Activated T-cell treated with anti-CD3 and anti-CD28 coated beads, Interleukin-2, amount 50 U/mL, for 72 hours (primary cell): ENCODE measurements around the gene NAALADL2. TPM values are rescaled to one million over a fixed set of nuclear protein-coding genes. Genes with fewer than 3 reads are reported as not detected.

Source experiments
- ATAC-seq, 2 donors: fragments of 150-1000 bp; cut with Tn5 transposase; replicated peaks in 1 of 2; 2 replicates each; pipeline ENCODE4 v1.10.0; 2021; ENCODE audit warnings: moderate library complexity in 2 of 2, mild to moderate bottlenecking in 1 of 2
- DNase-seq, 2 donors: peaks; one replicate each; pipeline ENCODE4 v3.0.0; 2021 to 2022; ENCODE audit warnings: mixed read lengths in 1 of 2
- H3K27ac Mint-ChIP-seq: one replicate; pipeline ENCODE4 v1.8.0; 2022; ENCODE audit warnings: mild to moderate bottlenecking, moderate library complexity, mixed read lengths
- H3K27me3 Mint-ChIP-seq: one replicate; pipeline ENCODE4 v1.8.0; 2022; ENCODE audit warnings: low read depth, mixed read lengths
- H3K36me3 Mint-ChIP-seq, 2 donors: one replicate each; pipeline ENCODE4 v1.8.0; 2022; ENCODE audit warnings: mixed read lengths in 2 of 2, mild to moderate bottlenecking in 1 of 2; ENCODE audit not compliant: insufficient read depth in 2 of 2
- H3K4me1 Mint-ChIP-seq: one replicate; pipeline ENCODE4 v1.8.0; 2022; ENCODE audit warnings: low read depth, mixed read lengths
- H3K4me3 Mint-ChIP-seq, 2 donors: one replicate each; pipeline ENCODE4 v1.8.0; 2022; ENCODE audit warnings: mild to moderate bottlenecking in 2 of 2, mixed read lengths in 2 of 2, moderate library complexity in 2 of 2
- H3K9me3 Mint-ChIP-seq, 2 donors: one replicate each; pipeline ENCODE4 v1.8.0; 2022; ENCODE audit warnings: mixed read lengths in 2 of 2
- total RNA-seq, 2 donors: library from RNA; stranded (reverse); gene quantifications; one replicate each; pipeline ENCODE4 v1.2.3, GENCODE V29; 2022

NAALADL2 gene
- total RNA-seq, result under 1 TPM in 1 of 2 donors, not detected in 1; 0.58 TPM

DNA sequence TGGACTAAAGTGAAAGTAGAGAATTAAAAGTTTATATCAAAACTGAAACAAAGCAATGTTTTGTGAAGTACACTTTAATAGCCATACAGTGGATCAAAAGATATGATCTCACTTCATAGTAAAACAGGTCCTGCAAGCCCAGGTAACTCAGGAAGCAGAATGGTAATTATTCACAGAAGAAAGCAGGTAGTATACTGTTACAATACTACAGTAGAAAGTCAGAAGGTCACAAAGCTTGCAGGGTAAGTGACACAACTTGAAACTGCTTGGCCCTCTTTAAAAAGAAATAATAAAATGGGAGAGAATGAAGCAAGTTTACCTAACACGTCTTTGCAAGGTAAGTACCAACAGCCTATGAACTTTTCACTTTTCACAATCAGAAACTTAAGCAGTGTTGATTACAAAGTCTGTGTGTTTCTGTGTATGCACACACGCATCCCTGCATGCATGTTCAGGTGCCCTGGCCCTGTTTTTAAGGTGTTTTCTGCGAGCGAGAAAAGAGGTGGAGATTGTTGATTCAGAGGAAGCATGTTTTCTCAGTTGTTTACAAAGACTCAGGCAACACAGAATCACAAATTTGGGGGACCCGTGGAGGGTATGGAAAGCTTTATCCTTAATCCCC, at the start of gene NAALADL2:
Gene NAALADL2, plus strand, starts transcription at position 221 of the 622 bp plus-strand sequence.
- no peaks in the 10 kb centered on the region for H3K27me3 Mint-ChIP-seq
- H3K36me3 Mint-ChIP-seq, result no peaks in the 10 kb centered on the region
- peaks cover 0 to 10% of the 10 kb centered on the region in 2 donors for H3K9me3 Mint-ChIP-seq

DNA sequence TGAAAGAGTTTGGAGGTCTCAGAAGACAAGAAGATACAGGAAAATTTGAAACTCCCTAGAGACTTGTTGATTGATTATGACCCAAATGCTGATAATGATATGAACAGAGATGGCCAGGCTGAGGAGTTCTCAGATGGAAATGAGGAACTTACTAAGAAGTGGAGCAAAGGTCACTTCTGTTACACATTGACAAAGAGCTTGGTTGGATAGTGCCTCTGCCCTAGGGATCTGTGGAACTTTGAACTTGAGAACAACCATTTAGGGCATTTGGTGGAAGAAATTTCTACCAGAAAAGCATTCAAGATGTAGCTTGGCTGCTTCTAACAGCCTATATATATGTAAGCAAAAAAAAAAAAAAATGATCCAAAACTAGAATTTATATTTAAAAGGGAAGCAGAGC, 48.9 kb upstream of the NAALADL2 start:
- ATAC-seq, result no peak
- Mint-ChIP-seq H3K27me3 (no peaks in the 10 kb centered on the region), H3K4me1 (no peaks in the 10 kb centered on the region), H3K36me3 (no peaks in the 10 kb centered on the region), H3K4me3 (no peak overlapping the region), H3K27ac (no peak overlapping the region), H3K9me3 (peaks cover 0 to 5% of the 10 kb centered on the region in 2 donors)
- DNase-seq, result no peak

More for the DNA sequence above, at the start of gene NAALADL2:
- Mint-ChIP-seq H3K4me1 (no peaks in the 10 kb centered on the region), H3K4me3 (no peak within 1 kb of the TSS), H3K27ac (no peak within 1 kb of the TSS)
- DNase-seq (no peak), ATAC-seq (no peak)

GRCh38 chr3:174812172-174812862, 46.8 kb upstream of the NAALADL2 start:
- DNase-seq (no peak), ATAC-seq (no peak)
- no peaks in the 10 kb centered on the region for H3K36me3 Mint-ChIP-seq
- H3K4me3 Mint-ChIP-seq, result no peak overlapping the region
- no peak overlapping the region for H3K27ac Mint-ChIP-seq
- H3K27me3 Mint-ChIP-seq, result no peaks in the 10 kb centered on the region
- H3K4me1 Mint-ChIP-seq, result no peaks in the 10 kb centered on the region
- H3K9me3 Mint-ChIP-seq, result peaks cover 0 to 5% of the 10 kb centered on the region in 2 donors

DNA sequence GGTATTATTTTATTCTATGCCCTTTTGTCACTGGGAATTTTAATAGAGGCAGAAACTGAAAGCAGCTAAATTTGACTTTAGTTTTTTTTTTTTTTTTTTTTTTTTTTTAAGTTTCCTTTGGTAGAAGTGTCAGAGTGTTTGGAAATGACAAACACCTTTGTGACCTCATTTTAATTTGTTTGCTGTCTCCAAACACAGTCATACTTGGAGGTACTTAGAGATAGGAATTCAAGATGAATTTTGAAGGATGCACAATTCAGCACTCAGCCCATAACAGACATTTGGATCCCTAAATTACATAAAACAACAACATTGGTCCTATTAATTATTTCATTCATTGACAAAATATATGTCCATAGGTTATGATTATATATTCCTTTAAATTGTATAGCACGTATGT, 43.4 kb upstream of the NAALADL2 start:
- Mint-ChIP-seq H3K9me3 (no peaks in the 10 kb centered on the region), H3K27ac (no peak overlapping the region), H3K36me3 (no peaks in the 10 kb centered on the region), H3K4me3 (no peak overlapping the region), H3K4me1 (no peaks in the 10 kb centered on the region), H3K27me3 (no peaks in the 10 kb centered on the region)
- ATAC-seq (no peak), DNase-seq (no peak)

DNA sequence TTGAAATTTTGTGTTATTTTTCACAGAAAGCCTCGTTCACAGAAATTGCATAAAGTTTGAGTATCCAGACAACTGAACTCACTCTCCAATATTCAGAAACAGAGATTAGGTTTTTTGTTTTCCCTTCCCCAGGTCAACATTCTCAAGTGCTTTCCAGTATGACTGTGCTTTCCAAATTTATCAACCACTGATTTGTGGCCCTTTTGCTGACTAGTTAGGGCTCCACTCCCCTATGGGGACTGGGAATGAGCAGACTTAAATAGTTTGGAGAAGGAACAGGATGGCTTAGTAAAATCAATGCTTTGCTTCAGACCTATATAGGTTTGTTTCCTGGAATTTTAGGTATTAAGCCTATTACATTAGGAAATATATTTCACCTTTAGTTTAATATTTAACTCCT, 38.2 kb upstream of the NAALADL2 start:
- H3K4me3 Mint-ChIP-seq, result no peak overlapping the region
- H3K4me1 Mint-ChIP-seq, result no peaks in the 10 kb centered on the region
- DNase-seq (no peak), ATAC-seq (no peak)
- no peak overlapping the region for H3K27ac Mint-ChIP-seq
- no peaks in the 10 kb centered on the region for H3K9me3 Mint-ChIP-seq
- no peaks in the 10 kb centered on the region for H3K36me3 Mint-ChIP-seq
- no peaks in the 10 kb centered on the region for H3K27me3 Mint-ChIP-seq

DNA sequence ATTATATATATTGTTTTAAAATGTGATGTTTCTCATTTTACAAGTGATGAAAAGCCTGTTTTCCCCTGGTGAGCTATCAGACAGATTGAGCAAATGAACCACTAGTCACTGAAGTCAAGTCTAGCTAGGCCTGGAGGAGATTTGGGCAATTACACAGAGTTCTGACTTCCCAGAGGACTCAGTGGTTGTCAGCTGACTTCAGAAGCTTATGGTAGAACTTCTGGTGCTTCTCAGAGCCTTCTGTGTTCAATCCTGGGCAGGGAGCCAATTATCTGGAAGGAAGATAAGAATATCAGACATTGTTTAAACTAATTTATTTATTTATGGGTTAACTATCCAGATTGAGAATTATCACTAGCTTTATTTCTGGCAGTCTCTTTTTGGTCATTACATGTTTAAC, 37.7 kb upstream of the NAALADL2 start:
- Mint-ChIP-seq H3K36me3 (no peaks in the 10 kb centered on the region), H3K4me1 (no peaks in the 10 kb centered on the region), H3K4me3 (no peak overlapping the region), H3K27me3 (no peaks in the 10 kb centered on the region), H3K27ac (no peak overlapping the region), H3K9me3 (no peaks in the 10 kb centered on the region)
- ATAC-seq (no peak), DNase-seq (no peak)

GRCh38 chr3:174822320-174822719, 36.8 kb upstream of the NAALADL2 start:
- Mint-ChIP-seq H3K36me3 (no peaks in the 10 kb centered on the region), H3K27me3 (no peaks in the 10 kb centered on the region), H3K27ac (no peak overlapping the region), H3K9me3 (peaks cover 0 to 1% of the 10 kb centered on the region in 2 donors), H3K4me3 (no peak overlapping the region), H3K4me1 (no peaks in the 10 kb centered on the region)
- no peak for ATAC-seq
- no peak for DNase-seq

DNA sequence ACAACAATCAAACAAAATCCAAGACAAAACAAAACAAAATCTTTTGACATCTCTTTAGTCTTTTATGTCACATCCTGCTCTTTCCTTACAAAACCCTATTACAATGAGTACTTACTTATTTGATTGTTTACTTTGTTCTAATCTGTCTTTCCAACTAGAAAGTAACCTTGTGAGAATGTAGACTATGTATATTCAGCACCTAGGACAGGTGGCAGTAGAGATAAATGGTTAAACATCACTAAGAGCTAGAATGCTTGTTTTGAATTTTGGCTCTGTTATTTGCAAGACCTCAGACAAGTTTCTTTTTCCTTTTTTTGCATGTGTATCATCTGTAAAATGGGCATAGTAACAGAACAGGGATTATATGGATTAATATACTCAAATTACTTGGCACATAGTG, 33.1 kb upstream of the NAALADL2 start:
- Mint-ChIP-seq H3K27me3 (no peaks in the 10 kb centered on the region), H3K27ac (no peak overlapping the region), H3K4me3 (no peak overlapping the region), H3K4me1 (no peaks in the 10 kb centered on the region), H3K9me3 (peaks cover 7 to 8% of the 10 kb centered on the region in 2 donors), H3K36me3 (no peaks in the 10 kb centered on the region)
- ATAC-seq (no peak), DNase-seq (no peak)

DNA sequence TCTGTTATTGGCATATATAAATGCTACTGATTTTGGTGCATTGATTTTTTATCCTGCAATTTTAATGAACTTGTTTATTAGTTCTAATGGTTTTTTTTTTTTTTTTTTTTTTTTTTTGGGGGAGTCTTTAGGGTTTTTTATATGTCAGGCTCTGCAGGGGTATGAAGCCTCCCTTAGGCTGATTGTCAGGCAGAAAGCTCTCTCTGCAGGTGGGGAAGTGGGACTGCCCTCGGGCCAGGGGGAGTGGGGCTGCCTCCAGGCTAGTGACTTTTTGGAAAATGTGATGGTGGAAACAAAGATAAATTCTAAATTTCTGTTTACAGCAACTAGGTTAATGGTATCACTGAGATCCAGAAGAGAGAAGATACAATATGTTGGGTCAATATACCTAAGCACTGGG, 14.4 kb upstream of the NAALADL2 start:
- no peak overlapping the region for H3K4me3 Mint-ChIP-seq
- no peaks in the 10 kb centered on the region for H3K36me3 Mint-ChIP-seq
- ATAC-seq (no peak), DNase-seq (no peak)
- H3K9me3 Mint-ChIP-seq, result peaks cover 5 to 6% of the 10 kb centered on the region in 2 donors
- H3K27ac Mint-ChIP-seq, result no peak overlapping the region
- no peaks in the 10 kb centered on the region for H3K27me3 Mint-ChIP-seq
- no peaks in the 10 kb centered on the region for H3K4me1 Mint-ChIP-seq

DNA sequence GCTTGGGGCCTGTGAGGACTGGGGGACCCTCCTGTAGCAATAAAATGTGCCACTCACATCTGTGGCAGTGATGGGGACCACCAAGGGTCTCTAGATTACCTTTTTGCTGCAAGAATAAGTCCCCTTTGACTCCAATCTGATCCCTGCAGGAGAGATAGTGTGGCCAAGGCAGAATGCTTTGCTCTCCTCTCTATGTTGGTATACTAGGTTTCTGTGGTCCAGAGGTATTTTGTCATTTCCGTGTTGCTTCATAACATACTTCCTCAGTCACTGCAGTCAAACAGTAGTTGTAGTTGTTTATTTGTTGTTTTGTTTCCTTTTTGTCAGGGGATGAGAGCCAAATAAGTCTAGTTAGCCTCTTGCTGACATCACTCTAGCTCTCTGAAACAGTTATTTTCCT, 13.1 kb upstream of the NAALADL2 start:
- ATAC-seq (no peak), DNase-seq (no peak)
- Mint-ChIP-seq H3K27me3 (no peaks in the 10 kb centered on the region), H3K27ac (no peak overlapping the region), H3K36me3 (no peaks in the 10 kb centered on the region), H3K4me3 (no peak overlapping the region), H3K9me3 (peaks cover 5% of the 10 kb centered on the region in 2 donors), H3K4me1 (no peaks in the 10 kb centered on the region)

DNA sequence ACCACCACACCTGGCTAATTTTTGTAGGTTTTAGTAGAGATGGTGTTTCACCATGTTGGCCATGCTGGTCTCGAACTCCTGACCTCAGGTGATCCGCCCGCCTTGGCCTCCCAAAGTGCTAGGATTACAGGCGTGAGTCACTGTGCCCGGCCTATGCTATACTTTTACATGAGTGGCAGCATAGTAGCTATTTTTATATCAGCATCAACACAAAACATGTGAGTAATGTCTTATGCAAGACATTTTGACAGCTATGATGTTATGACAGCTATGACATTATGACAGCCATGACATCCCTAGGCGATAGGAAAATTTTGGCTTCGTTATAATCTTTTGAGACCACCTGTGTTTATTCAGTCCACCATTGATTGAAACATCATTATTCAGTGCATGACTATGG, 4.1 kb upstream of the NAALADL2 start:
- peaks cover 2 to 6% of the 10 kb centered on the region in 2 donors for H3K9me3 Mint-ChIP-seq
- no peaks in the 10 kb centered on the region for H3K4me1 Mint-ChIP-seq
- DNase-seq (no peak), ATAC-seq (no peak)
- no peak overlapping the region for H3K27ac Mint-ChIP-seq
- H3K4me3 Mint-ChIP-seq, result no peak overlapping the region
- no peaks in the 10 kb centered on the region for H3K36me3 Mint-ChIP-seq
- no peaks in the 10 kb centered on the region for H3K27me3 Mint-ChIP-seq

- Mint-ChIP-seq H3K36me3 (no peaks in the 10 kb centered on the region), H3K27me3 (no peaks in the 10 kb centered on the region), H3K4me1 (no peaks in the 10 kb centered on the region), H3K9me3 (peaks cover 2 to 10% of the 10 kb centered on the region in 2 donors), H3K27ac (no peak overlapping the region), H3K4me3 (no peak overlapping the region)
- no peak for ATAC-seq
- DNase-seq, result no peak
Measured at GRCh38 chr3:174857301-174857700, 1.8 kb upstream of the NAALADL2 start.

DNA sequence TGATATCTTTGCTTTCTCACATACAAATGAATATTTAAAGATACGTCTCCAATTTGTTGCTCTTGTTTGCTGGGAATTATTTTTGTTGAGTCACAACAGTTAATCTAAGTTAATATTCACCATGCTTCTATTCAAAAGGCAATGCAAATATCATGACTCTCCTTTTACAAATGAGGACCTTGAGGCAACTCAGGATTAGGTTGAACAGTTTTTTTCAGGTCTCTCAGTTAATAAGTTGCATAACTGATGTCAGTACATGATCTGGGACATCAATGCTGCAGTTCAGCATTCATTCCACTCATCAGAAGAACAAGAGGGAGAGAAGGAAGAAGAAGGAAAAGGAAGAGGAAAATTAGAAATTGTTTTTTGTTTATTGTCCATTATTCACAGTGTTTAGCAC, 781 bp upstream of the NAALADL2 start:
- H3K4me3 Mint-ChIP-seq, result no peak overlapping the region
- H3K27me3 Mint-ChIP-seq, result no peaks in the 10 kb centered on the region
- no peak for DNase-seq
- H3K36me3 Mint-ChIP-seq, result no peaks in the 10 kb centered on the region
- ATAC-seq, result no peak
- no peak overlapping the region for H3K27ac Mint-ChIP-seq
- peaks cover 0 to 10% of the 10 kb centered on the region in 2 donors for H3K9me3 Mint-ChIP-seq
- H3K4me1 Mint-ChIP-seq, result no peaks in the 10 kb centered on the region

GRCh38 chr3:174859756-174860155, 622 bp downstream of the NAALADL2 start:
- no peak overlapping the region for H3K27ac Mint-ChIP-seq
- H3K9me3 Mint-ChIP-seq, result peaks cover 0 to 10% of the 10 kb centered on the region in 2 donors
- H3K4me1 Mint-ChIP-seq, result no peaks in the 10 kb centered on the region
- H3K4me3 Mint-ChIP-seq, result no peak overlapping the region
- no peaks in the 10 kb centered on the region for H3K36me3 Mint-ChIP-seq
- ATAC-seq, result no peak
- no peak for DNase-seq
- H3K27me3 Mint-ChIP-seq, result no peaks in the 10 kb centered on the region
